ENCODE results near the gene SP5.
"Not testable (repeated sequence)": the region's sequence is repeated elsewhere in the genome, so short reads cannot be mapped to it uniquely, and the experiment has no call there.

The SP5 gene

GRCh38 chr2:170722301-170722700 is 7.2 kb downstream of the SP5 start:
- Histone ChIP-seq H3K9me3 (ENCODE audit: insufficient read depth, low read depth, low read length) (no peaks in the 10 kb centered on the region), H3K9me2 (replicated peaks; ENCODE audit: low read depth, low read length) (no peaks in the 10 kb centered on the region), H3F3A (ENCODE audit: low read depth) (no peaks in the 10 kb centered on the region), H3K36me3 (ENCODE audit: insufficient read depth, low read length) (no peaks in the 10 kb centered on the region), H4K20me1 (ENCODE audit: insufficient read depth, low read length, poor library complexity, severe bottlenecking) (no peaks in the 10 kb centered on the region), H3K4me1 (ENCODE audit: insufficient read depth, low read length, poor library complexity, severe bottlenecking) (no peaks in the 10 kb centered on the region), H3K27me3 (ENCODE audit: insufficient read depth, low read length, poor library complexity, severe bottlenecking) (no peaks in the 10 kb centered on the region), H3K79me2 (ENCODE audit: insufficient read depth, low read length) (no peaks in the 10 kb centered on the region), H3K4me2 (ENCODE audit: low read depth, low read length, poor library complexity, severe bottlenecking) (no peak overlapping the region), H3K4me3 (ENCODE audit: low read length, poor library complexity, severe bottlenecking) (no peak overlapping the region), H2AFZ (ENCODE audit: low read length) (no peak overlapping the region), H3K9ac (ENCODE audit: low read depth, low read length, poor library complexity, severe bottlenecking) (no peak overlapping the region)
- TF ChIP-seq EZH2phosphoT487 (IDR thresholded peaks at IDR 0.05; ENCODE audit: borderline replicate concordance) (no peak), CTCF (conservative IDR thresholded peaks at IDR 0.05; ENCODE audit: low read length) (no peak)

GRCh38 chr2:170723446-170723958 is 8.4 kb downstream of the SP5 start:
- no peaks in the 10 kb centered on the region for H3K4me1 ChIP-seq (ENCODE audit: insufficient read depth, low read length, poor library complexity, severe bottlenecking)
- H3K9me2 ChIP-seq (replicated peaks; ENCODE audit: low read depth, low read length), result no peaks in the 10 kb centered on the region
- no peaks in the 10 kb centered on the region for H3K27me3 ChIP-seq (ENCODE audit: insufficient read depth, low read length, poor library complexity, severe bottlenecking)
- no peaks in the 10 kb centered on the region for H3K9me3 ChIP-seq (ENCODE audit: insufficient read depth, low read depth, low read length)
- H3K9ac ChIP-seq (ENCODE audit: low read depth, low read length, poor library complexity, severe bottlenecking), result no peak overlapping the region
- H3K36me3 ChIP-seq (ENCODE audit: insufficient read depth, low read length), result no peaks in the 10 kb centered on the region
- no peaks in the 10 kb centered on the region for H3F3A ChIP-seq (ENCODE audit: low read depth)
- H3K79me2 ChIP-seq (ENCODE audit: insufficient read depth, low read length), result no peaks in the 10 kb centered on the region
- no peak overlapping the region for H3K4me2 ChIP-seq (ENCODE audit: low read depth, low read length, poor library complexity, severe bottlenecking)
- no peak overlapping the region for H2AFZ ChIP-seq (ENCODE audit: low read length)
- H3K4me3 ChIP-seq (ENCODE audit: low read length, poor library complexity, severe bottlenecking), result no peak overlapping the region
- no peak for TF ChIP-seq EZH2phosphoT487 (IDR thresholded peaks at IDR 0.05; ENCODE audit: borderline replicate concordance)
- no peak for TF ChIP-seq CTCF (conservative IDR thresholded peaks at IDR 0.05; ENCODE audit: low read length)
- no peaks in the 10 kb centered on the region for H4K20me1 ChIP-seq (ENCODE audit: insufficient read depth, low read length, poor library complexity, severe bottlenecking)

DNA sequence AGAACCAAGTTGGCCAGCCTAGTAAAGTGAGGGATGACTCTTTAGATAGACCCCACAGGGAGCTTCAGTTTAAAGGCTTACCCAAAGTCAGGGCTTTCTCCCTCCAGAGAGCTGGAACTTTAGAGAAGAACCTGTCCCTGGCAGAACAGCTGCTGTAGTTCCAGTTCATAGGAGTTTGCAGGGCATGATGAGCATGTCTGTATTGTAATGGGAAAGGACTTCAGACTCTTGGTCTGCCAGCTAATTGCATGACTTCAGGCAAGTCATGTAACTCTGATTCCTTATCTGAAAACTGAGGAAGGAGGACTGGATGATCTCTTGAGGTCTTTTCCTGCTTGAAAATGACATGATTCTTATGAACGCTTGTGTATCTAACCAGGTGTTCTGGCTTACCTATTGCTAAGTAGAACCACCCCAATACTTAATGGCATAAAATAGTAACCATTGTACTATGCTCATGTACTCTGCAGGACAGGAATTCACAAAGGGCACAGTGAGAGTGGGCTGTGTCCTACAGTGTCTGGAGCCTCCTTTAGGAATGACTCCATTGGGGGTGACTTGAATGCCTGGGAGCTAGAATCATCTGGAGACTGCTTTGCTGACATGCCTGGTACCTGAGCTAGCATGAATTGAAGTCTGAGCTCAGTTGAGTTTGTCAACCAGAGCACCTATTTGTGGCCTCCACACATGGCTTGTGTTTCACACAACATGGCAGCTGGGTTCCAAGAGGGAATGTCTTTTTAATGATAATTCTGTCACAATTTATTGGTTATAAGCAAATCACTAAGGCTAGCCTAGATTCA is 18.9 kb downstream of the SP5 start:
- H4K20me1 ChIP-seq (ENCODE audit: insufficient read depth, low read length, poor library complexity, severe bottlenecking), result no peaks in the 10 kb centered on the region
- no peaks in the 10 kb centered on the region for H3K79me2 ChIP-seq (ENCODE audit: insufficient read depth, low read length)
- no peak overlapping the region for H2AFZ ChIP-seq (ENCODE audit: low read length)
- H3K9me3 ChIP-seq (ENCODE audit: insufficient read depth, low read depth, low read length), result no peaks in the 10 kb centered on the region
- no peaks in the 10 kb centered on the region for H3K9me2 ChIP-seq (replicated peaks; ENCODE audit: low read depth, low read length)
- H3F3A ChIP-seq (ENCODE audit: low read depth), result no peaks in the 10 kb centered on the region
- no peak overlapping the region for H3K4me2 ChIP-seq (ENCODE audit: low read depth, low read length, poor library complexity, severe bottlenecking)
- no peak overlapping the region for H3K4me3 ChIP-seq (ENCODE audit: low read length, poor library complexity, severe bottlenecking)
- no peaks in the 10 kb centered on the region for H3K4me1 ChIP-seq (ENCODE audit: insufficient read depth, low read length, poor library complexity, severe bottlenecking)
- no peaks in the 10 kb centered on the region for H3K27me3 ChIP-seq (ENCODE audit: insufficient read depth, low read length, poor library complexity, severe bottlenecking)
- no peaks in the 10 kb centered on the region for H3K36me3 ChIP-seq (ENCODE audit: insufficient read depth, low read length)
- no peak for TF ChIP-seq EZH2phosphoT487 (IDR thresholded peaks at IDR 0.05; ENCODE audit: borderline replicate concordance)
- no peak overlapping the region for H3K9ac ChIP-seq (ENCODE audit: low read depth, low read length, poor library complexity, severe bottlenecking)

GRCh38 chr2:170734601-170735000 is 19.5 kb downstream of the SP5 start:
- H3K36me3 ChIP-seq (ENCODE audit: insufficient read depth, low read length); H3K9ac ChIP-seq (ENCODE audit: low read depth, low read length, poor library complexity, severe bottlenecking); H2AFZ ChIP-seq (ENCODE audit: low read length); H4K20me1 ChIP-seq (ENCODE audit: insufficient read depth, low read length, poor library complexity, severe bottlenecking); H3K4me2 ChIP-seq (ENCODE audit: low read depth, low read length, poor library complexity, severe bottlenecking); H3K9me3 ChIP-seq (ENCODE audit: insufficient read depth, low read depth, low read length); H3F3A ChIP-seq (ENCODE audit: low read depth); H3K79me2 ChIP-seq (ENCODE audit: insufficient read depth, low read length); H3K9me2 ChIP-seq (replicated peaks; ENCODE audit: low read depth, low read length); H3K4me3 ChIP-seq (ENCODE audit: low read length, poor library complexity, severe bottlenecking); H3K27me3 ChIP-seq (ENCODE audit: insufficient read depth, low read length, poor library complexity, severe bottlenecking); H3K4me1 ChIP-seq (ENCODE audit: insufficient read depth, low read length, poor library complexity, severe bottlenecking): not testable (repeated sequence)

Measured in Loucy (cell line).